HepG2 (cell line): ENCODE measurements around the gene GHSR. TPM values are rescaled to one million over a fixed set of nuclear protein-coding genes. Genes with fewer than 3 reads are reported as not detected.
A peak's percentile ranks its signal among the peaks of the same experiment; 100 is the strongest.

ENCODE experiments used
- ATAC-seq: fragments of 200-7000 bp; cut with Tn5 transposase; 3 replicates; pipeline ENCODE4 v1.9.1; 2020; ENCODE audit warnings: mild to moderate bottlenecking, moderate library complexity
- BruUV-seq: library from RNA; stranded (reverse); fragments of 400-500 nt; replicated peaks from 2 replicates; lab custom pipeline; 2021; lab: Mats Ljungman, UMichigan
- CTCF ChIA-PET: fragments of 300-600 bp; formaldehyde crosslinking; extraction: SDS; loops from one replicate; lab custom pipeline; 2021; ENCODE audit warnings: low total read pairs, inconsistent platforms, low intra/inter-chr PET ratio; lab: Yijun Ruan, JAX
- POLR2A ChIA-PET: fragments of 350-600 bp; sonication (Branson Sonifier 250); formaldehyde crosslinking; loops from one replicate; lab custom pipeline; 2020; ENCODE audit warnings: antibody characterized with exemption, inconsistent platforms; lab: Yijun Ruan, JAX
- DNase-seq: peaks from one replicate; pipeline ENCODE4 v3.0.0-alpha.2; 2015; ENCODE audit warnings: low spot score
- FAIRE-seq: peaks from 3 replicates; lab custom pipeline; 2011; peaks lifted over from hg19 to GRCh38; lab: Jason Lieb, UNC
- H2AFZ ChIP-seq: one replicate; pipeline ENCODE4 v1.6.1; 2011; ENCODE audit warnings: low read length, inconsistent platforms
- H3K27ac ChIP-seq: fragments of 300-600 bp; 3 replicates; pipeline ENCODE4 v1.8.0; 2011; ENCODE audit warnings: mixed run types, mild to moderate bottlenecking, mixed read lengths, low read length, inconsistent platforms; ENCODE audit not compliant: insufficient read depth; ENCODE audit errors: extremely low read length
- H3K27me3 ChIP-seq, 2 experiments: fragments of 200-600 bp in 1 of 2; 2 replicates in 1 of 2; 3 replicates in 1 of 2; pipeline versions ENCODE4 v1.6.0 to v1.8.0; 2011; ENCODE audit warnings: low read length in 2 of 2, mild to moderate bottlenecking in 2 of 2, moderate library complexity in 2 of 2, inconsistent platforms in 1 of 2; ENCODE audit not compliant: insufficient read depth in 2 of 2, control insufficient read depth in 1 of 2
- H3K36me3 ChIP-seq, 2 experiments: fragments of 200-600 bp in 1 of 2; replicated peaks in 1 of 2; 2 replicates in 1 of 2; 3 replicates in 1 of 2; pipeline versions ENCODE4 v1.5.1 to v1.8.0; 2011; ENCODE audit warnings: low read length in 2 of 2, inconsistent platforms in 1 of 2; ENCODE audit not compliant: insufficient read depth in 2 of 2, control insufficient read depth in 1 of 2
- H3K4me1 ChIP-seq: 2 replicates; pipeline ENCODE4 v1.5.1; 2012; ENCODE audit warnings: low read length, inconsistent platforms; ENCODE audit not compliant: insufficient read depth
- H3K4me2 ChIP-seq: 2 replicates; pipeline ENCODE4 v1.6.0; 2011; ENCODE audit warnings: low read depth, low read length, inconsistent platforms
- H3K4me3 ChIP-seq, 3 experiments: fragments of 200-600 bp in 1 of 3; sonication (generic), shearing (Covaris generic) in 1 of 3; replicated peaks in 1 of 3; 2 replicates each; pipeline ENCODE4 v1.5.1; 2011 to 2016; ENCODE audit warnings: low read length in 3 of 3, inconsistent platforms in 2 of 3, low read depth in 2 of 3, mild to moderate bottlenecking in 2 of 3, control low read depth in 1 of 3, mixed read lengths in 1 of 3; ENCODE audit not compliant: insufficient read depth in 1 of 3
- H3K79me2 ChIP-seq: one replicate; pipeline ENCODE4 v1.6.1; 2011; ENCODE audit warnings: low read length, inconsistent platforms; ENCODE audit not compliant: insufficient read depth
- H3K9ac ChIP-seq: 2 replicates; pipeline ENCODE4 v1.6.0; 2011; ENCODE audit warnings: mild to moderate bottlenecking, low read depth, low read length, inconsistent platforms; ENCODE audit not compliant: insufficient read depth
- H3K9me3 ChIP-seq: 2 replicates; pipeline ENCODE4 v1.5.1; 2012; ENCODE audit warnings: mild to moderate bottlenecking, low read length
- H4K20me1 ChIP-seq: 2 replicates; pipeline ENCODE4 v1.6.0; 2011; ENCODE audit warnings: inconsistent platforms, mild to moderate bottlenecking, low read length, moderate library complexity; ENCODE audit not compliant: insufficient read depth
- CEBPB ChIP-seq: IDR thresholded peaks from 2 replicates; pipeline ENCODE4 v1.6.1; 2011; ENCODE audit warnings: low read depth, low read length, improper control_type of control experiment, borderline replicate concordance
- CEBPG ChIP-seq: IDR thresholded peaks from 2 replicates; pipeline ENCODE4 v1.6.1; 2016
- E2F2 ChIP-seq: sonication (generic); formaldehyde crosslinking; IDR thresholded peaks from 2 replicates; pipeline ENCODE4 v1.4.0; 2020; ENCODE audit warnings: missing genetic modification reagents, borderline replicate concordance
- PAF1 ChIP-seq: IDR thresholded peaks from 2 replicates; pipeline ENCODE4 v1.6.1; 2016; ENCODE audit warnings: missing genetic modification reagents, missing compliant biosample characterization
- RBM22 ChIP-seq: fragments of 200-400 bp; formaldehyde crosslinking; optimal IDR thresholded peaks from 2 replicates; pipeline ENCODE3; 2017; ENCODE audit warnings: mild to moderate bottlenecking, low read length, moderate library complexity
- ZNF430 ChIP-seq: sonication (generic); formaldehyde crosslinking; IDR thresholded peaks from 2 replicates; pipeline ENCODE4 v1.9.0; 2021; ENCODE audit warnings: mild to moderate bottlenecking, missing genetic modification reagents
- WGBS: methylation state at CpG from one replicate; pipeline ENCODE4 v1.1.6; 2017; ENCODE audit warnings: low lambda C conversion rate; 5-methylcytosine and 5-hydroxymethylcytosine counted together
- in situ Hi-C: cut with HindIII; loops from 2 replicates; pipeline ENCODE4 v1.10.0; 2017; ENCODE audit warnings: low pct_unique_long_range_greater_than_20kb; ENCODE audit not compliant: extremely low pct_ligation_motif_present
- intact Hi-C: fragments of 100-400 bp; cut with micrococcal nuclease; formaldehyde crosslinking; loops from one replicate; pipeline ENCODE4 v1.10.0; 2022; ENCODE audit not compliant: unreplicated experiment
- polyA plus RNA-seq, 8 experiments: library from polyadenylated mRNA; depleted of rRNA in 3 of 8; stranded (reverse) in 7 of 8; unstranded in 1 of 8; fragments of >200 nt; fragmentation: Illumina TruSeq in 4 of 8; extraction: Trizol in 4 of 8; gene quantifications; 2 replicates each; pipeline versions ENCODE4 v1.2.1 to v1.2.3, GENCODE V29; 2011 to 2016; ENCODE audit warnings: low read depth in 4 of 8, missing spikeins in 1 of 8, mixed read lengths in 1 of 8; ENCODE audit not compliant: insufficient read depth in 1 of 8
- total RNA-seq, 5 experiments: library from RNA; depleted of rRNA; stranded (reverse); fragments of >200 nt; fragmentation: Illumina TruSeq; extraction: Trizol; gene quantifications; 2 replicates each; pipeline ENCODE4 v1.2.3, GENCODE V29; 2016; ENCODE audit warnings: low read depth in 1 of 5

The GHSR gene
- total and polyA plus RNA-seq, 2 of the 13 experiments (the other 11 are each of a cell fraction or from before 2014, with no cell fraction given) = not detected

- POLR2A ChIA-PET = no interaction called here
- no TSS peak for BruUV-seq
Measured at GRCh38 chr3:172397716-172398405, 50.4 kb downstream of the GHSR start.

GRCh38 chr3:172396400-172396799 lies 51.9 kb downstream of the GHSR start:
- ChIA-PET POLR2A (no interaction called here), CTCF (no interaction called here)
- DNase-seq (no peak), ATAC-seq (peak; percentile 43), FAIRE-seq (no peak)
- Histone ChIP-seq H3K27ac (no peak overlapping the region), H3K4me3 (no peak overlapping the region), H3K36me3 (peaks cover 24 to 51% of the 10 kb centered on the region in 2 experiments), H2AFZ (no peak overlapping the region), H4K20me1 (peaks cover 71% of the 10 kb centered on the region), H3K4me1 (no peaks in the 10 kb centered on the region), H3K79me2 (no peaks in the 10 kb centered on the region), H3K4me2 (no peak overlapping the region), H3K9ac (no peak overlapping the region), H3K27me3 (no peaks in the 10 kb centered on the region), H3K9me3 (no peaks in the 10 kb centered on the region)
- WGBS = 91% methylated on average over 7 of the region's 7 CpGs
- no TSS peak for BruUV-seq
- intact Hi-C loops = no loop called here
- in situ Hi-C loops = no loop called here
- TF ChIP-seq ZNF430 (no peak), RBM22 (peak; percentile 97), E2F2 (CRISPR knock-in tag) (no peak)

More at GRCh38 chr3:172397716-172398405, 50.4 kb downstream of the GHSR start:
- ATAC-seq = no peak
- Histone ChIP-seq H3K36me3 (peaks cover 23 to 48% of the 10 kb centered on the region in 2 experiments), H3K79me2 (no peaks in the 10 kb centered on the region), H3K27me3 (no peaks in the 10 kb centered on the region), H2AFZ (no peak overlapping the region), H3K9ac (no peak overlapping the region), H3K9me3 (no peaks in the 10 kb centered on the region), H3K4me2 (no peak overlapping the region), H4K20me1 (peaks cover 59% of the 10 kb centered on the region), H3K27ac (no peak overlapping the region), H3K4me1 (no peaks in the 10 kb centered on the region), H3K4me3 (no peak overlapping the region)
- WGBS = 80% methylated on average over 1 of the region's 1 CpG
- FAIRE-seq = no peak
- TF ChIP-seq CEBPG = 0 out of 2 replicates have a peak, but pooled peaks have one; percentile 4
- TF ChIP-seq CEBPB = peak; percentile 65; the same call in 1 of the 2 replicates
- TF ChIP-seq PAF1 = no peak
- CTCF ChIA-PET = no interaction called here
- no peak for DNase-seq
- in situ Hi-C loops = no loop called here
- intact Hi-C loops = no loop called here
